CD8-positive, alpha-beta memory T cell (primary cell): Measurements from ENCODE around the gene RAI1. TPM values are rescaled to one million over a fixed set of nuclear protein-coding genes. Genes with fewer than 3 reads are reported as not detected.

Experiments
- CTCF ChIA-PET: fragments of 350-600 bp; sonication (Branson Sonifier 250); formaldehyde crosslinking; loops from one replicate; lab custom pipeline; 2021; ENCODE audit warnings: antibody characterized with exemption; lab: Charles Lee
- POLR2A ChIA-PET: fragments of 350-600 bp; sonication (Branson Sonifier 250); formaldehyde crosslinking; loops from one replicate; lab custom pipeline; 2021; ENCODE audit warnings: antibody characterized with exemption; lab: Charles Lee
- DNase-seq, 5 donors: peaks; one replicate each; pipeline versions ENCODE4 v3.0.0 to v3.0.0-alpha.2; 2020 to 2022; ENCODE audit warnings: mixed read lengths in 1 of 5
- H3K27ac ChIP-seq: one replicate; pipeline ENCODE4 v1.7.0; 2013; ENCODE audit warnings: low read depth, mild to moderate bottlenecking, low read length, moderate library complexity
- H3K27me3 ChIP-seq: 2 replicates; pipeline ENCODE4 v1.7.0; 2013; ENCODE audit warnings: low read length, mild to moderate bottlenecking; ENCODE audit not compliant: insufficient read depth, poor library complexity, severe bottlenecking
- H3K36me3 ChIP-seq: 2 replicates; pipeline ENCODE4 v1.7.0; 2013; ENCODE audit warnings: mild to moderate bottlenecking, low read length, moderate library complexity; ENCODE audit not compliant: insufficient read depth
- H3K4me1 ChIP-seq: 2 replicates; pipeline ENCODE4 v1.7.0; 2013; ENCODE audit warnings: mild to moderate bottlenecking, low read length, moderate library complexity; ENCODE audit not compliant: insufficient read depth
- H3K4me3 ChIP-seq: 2 replicates; pipeline ENCODE4 v1.7.0; 2013; ENCODE audit warnings: mild to moderate bottlenecking, low read length
- H3K9me3 ChIP-seq: 2 replicates; pipeline ENCODE4 v1.7.0; 2013; ENCODE audit warnings: mild to moderate bottlenecking, low read length
- H3K27ac Mint-ChIP-seq, 8 donors: one replicate each; pipeline ENCODE4 v1.8.0; 2020 to 2021; ENCODE audit warnings: mixed read lengths in 8 of 8, mild to moderate bottlenecking in 6 of 8, inconsistent platforms in 3 of 8, moderate library complexity in 3 of 8
- H3K27me3 Mint-ChIP-seq, 2 donors: one replicate each; pipeline ENCODE4 v1.8.0; 2020 to 2021; ENCODE audit warnings: mixed read lengths in 2 of 2, mild to moderate bottlenecking in 1 of 2, moderate library complexity in 1 of 2
- H3K36me3 Mint-ChIP-seq, 3 donors: one replicate each; pipeline ENCODE4 v1.8.0; 2020 to 2021; ENCODE audit warnings: mixed read lengths in 3 of 3, inconsistent platforms in 1 of 3, mild to moderate bottlenecking in 1 of 3
- H3K4me1 Mint-ChIP-seq, 3 donors: one replicate each; pipeline ENCODE4 v1.8.0; 2020 to 2021; ENCODE audit warnings: mixed read lengths in 3 of 3, inconsistent platforms in 1 of 3, mild to moderate bottlenecking in 1 of 3
- H3K4me3 Mint-ChIP-seq, 7 donors: one replicate each; pipeline ENCODE4 v1.8.0; 2020 to 2021; ENCODE audit warnings: mixed read lengths in 7 of 7, mild to moderate bottlenecking in 6 of 7, moderate library complexity in 4 of 7, inconsistent platforms in 2 of 7
- H3K9me3 Mint-ChIP-seq, 5 donors: one replicate each; pipeline ENCODE4 v1.8.0; 2020 to 2022; ENCODE audit warnings: mixed read lengths in 5 of 5, mild to moderate bottlenecking in 3 of 5, moderate library complexity in 2 of 5, inconsistent platforms in 1 of 5
- polyA plus RNA-seq: library from polyadenylated mRNA; unstranded; fragments of 300-500 nt; fragmentation: Illumina TruSeq; gene quantifications from one replicate; pipeline ENCODE4 v1.2.3, GENCODE V29; 2021
- total RNA-seq, 2 experiments: library from RNA; stranded (reverse); gene quantifications; one replicate each; pipeline ENCODE4 v1.2.3, GENCODE V29; 2021

RAI1 gene
- total and polyA plus RNA-seq, 3 experiments from 2014 or later = 5.6 to 20.2 (median 19.7) TPM

GRCh38 chr17:17855976-17856375 lies 174.7 kb downstream of the RAI1 start:
- peak overlapping the region in 1 of 8 donors; percentile 66 for H3K27ac Mint-ChIP-seq
- POLR2A ChIA-PET = interaction anchor here (0.7 kb wide), 1 partner anchor 18 kb away, joined by 3 read pairs; no protein-coding TSS in a partner anchor
- no peak overlapping the region for H3K27ac ChIP-seq
- H3K36me3 Mint-ChIP-seq = peaks cover 0 to 5% (median 4%) of the 10 kb centered on the region in 3 donors
- H3K9me3 Mint-ChIP-seq = no peaks in the 10 kb centered on the region
- H3K27me3 ChIP-seq = no peaks in the 10 kb centered on the region
- peaks cover 46% of the 10 kb centered on the region for H3K4me1 ChIP-seq
- H3K4me3 ChIP-seq = no peak overlapping the region
- H3K27me3 Mint-ChIP-seq = no peaks in the 10 kb centered on the region
- CTCF ChIA-PET = interaction anchor here (10.6 kb wide), 1 partner anchor 43 kb away, joined by 116 read pairs; no protein-coding TSS in a partner anchor
- no peak for DNase-seq
- peaks cover 12 to 38% (median 31%) of the 10 kb centered on the region in 3 donors for H3K4me1 Mint-ChIP-seq
- H3K9me3 ChIP-seq = no peaks in the 10 kb centered on the region
- no peaks in the 10 kb centered on the region for H3K36me3 ChIP-seq
- no peak overlapping the region for H3K4me3 Mint-ChIP-seq

- Histone ChIP-seq H3K27ac (no peak overlapping the region), H3K4me1 (peaks cover 42% of the 10 kb centered on the region), H3K4me3 (no peak overlapping the region), H3K36me3 (no peaks in the 10 kb centered on the region), H3K27me3 (no peaks in the 10 kb centered on the region), H3K9me3 (no peaks in the 10 kb centered on the region)
- Mint-ChIP-seq H3K36me3 (peaks cover 0 to 8% (median 4%) of the 10 kb centered on the region in 3 donors), H3K27ac (peak overlapping the region in 1 of 8 donors; percentile 77), H3K27me3 (no peaks in the 10 kb centered on the region), H3K4me1 (peaks cover 9 to 33% (median 27%) of the 10 kb centered on the region in 3 donors), H3K9me3 (no peaks in the 10 kb centered on the region), H3K4me3 (no peak overlapping the region)
- no peak for DNase-seq
- CTCF ChIA-PET = interaction anchor here (10.6 kb wide), 1 partner anchor 44 kb away, joined by 116 read pairs; no protein-coding TSS in a partner anchor
- POLR2A ChIA-PET = interaction anchor here (0.7 kb wide), 1 partner anchor 19 kb away, joined by 3 read pairs; no protein-coding TSS in a partner anchor
Observed at GRCh38 chr17:17856386-17856785, 175.1 kb downstream of the RAI1 start.

GRCh38 chr17:17857496-17857895 lies 176.2 kb downstream of the RAI1 start:
- peaks cover 31% of the 10 kb centered on the region for H3K4me1 ChIP-seq
- DNase-seq = no peak
- H3K27ac ChIP-seq = no peak overlapping the region
- H3K4me3 Mint-ChIP-seq = no peak overlapping the region
- H3K9me3 Mint-ChIP-seq = no peaks in the 10 kb centered on the region
- H3K9me3 ChIP-seq = no peaks in the 10 kb centered on the region
- peaks cover 0 to 11% (median 1%) of the 10 kb centered on the region in 3 donors for H3K36me3 Mint-ChIP-seq
- H3K27ac Mint-ChIP-seq = peak overlapping the region in 1 of 8 donors; percentile 72
- POLR2A ChIA-PET = no interaction called here
- no peak overlapping the region for H3K4me3 ChIP-seq
- CTCF ChIA-PET = interaction anchor here (0.9 to 10.6 kb wide), 4 partner anchors 21 to 177 kb away, joined by 3 to 116 read pairs (median 4); partner anchors contain the start of genes RAI1 and SREBF1
- H3K36me3 ChIP-seq = no peaks in the 10 kb centered on the region
- no peaks in the 10 kb centered on the region for H3K27me3 Mint-ChIP-seq
- H3K27me3 ChIP-seq = no peaks in the 10 kb centered on the region
- H3K4me1 Mint-ChIP-seq = peaks cover 2 to 24% (median 17%) of the 10 kb centered on the region in 3 donors

- Histone ChIP-seq H3K27ac (no peak overlapping the region), H3K36me3 (no peaks in the 10 kb centered on the region), H3K4me3 (no peak overlapping the region), H3K4me1 (peaks cover 37% of the 10 kb centered on the region), H3K27me3 (no peaks in the 10 kb centered on the region), H3K9me3 (no peaks in the 10 kb centered on the region)
- DNase-seq = peak; percentile 60 to 79 (median 62)
- no peak overlapping the region for H3K27ac Mint-ChIP-seq
- no peaks in the 10 kb centered on the region for H3K27me3 Mint-ChIP-seq
- no peak overlapping the region for H3K4me3 Mint-ChIP-seq
- H3K9me3 Mint-ChIP-seq = no peaks in the 10 kb centered on the region
- CTCF ChIA-PET = interaction anchor here (0.8 to 10.6 kb wide), 17 partner anchors 11 to 181 kb away, joined by 3 to 116 read pairs (median 4); no protein-coding TSS in a partner anchor
- peaks cover 11 to 31% (median 29%) of the 10 kb centered on the region in 3 donors for H3K4me1 Mint-ChIP-seq
- H3K36me3 Mint-ChIP-seq = peaks cover 0 to 14% (median 1%) of the 10 kb centered on the region in 3 donors
- POLR2A ChIA-PET = no interaction called here
Observed at GRCh38 chr17:17859909-17860765, 178.9 kb downstream of the RAI1 start.

GRCh38 chr17:17860766-17861107 lies 179.5 kb downstream of the RAI1 start:
- H3K9me3 ChIP-seq = no peaks in the 10 kb centered on the region
- H3K4me3 ChIP-seq = no peak overlapping the region
- no peaks in the 10 kb centered on the region for H3K27me3 ChIP-seq
- Mint-ChIP-seq H3K27me3 (no peaks in the 10 kb centered on the region), H3K4me3 (no peak overlapping the region), H3K27ac (peak overlapping the region in 3 of 8 donors; percentile 67 to 84 (median 81)), H3K4me1 (peaks cover 11 to 27% (median 23%) of the 10 kb centered on the region in 3 donors), H3K36me3 (peaks cover 0 to 14% (median 1%) of the 10 kb centered on the region in 3 donors), H3K9me3 (no peaks in the 10 kb centered on the region)
- ChIA-PET CTCF (interaction anchor here (0.8 to 10.6 kb wide), 16 partner anchors 11 to 181 kb away, joined by 3 to 116 read pairs (median 5); no protein-coding TSS in a partner anchor), POLR2A (no interaction called here)
- H3K4me1 ChIP-seq = peaks cover 32% of the 10 kb centered on the region
- no peak for DNase-seq
- H3K36me3 ChIP-seq = no peaks in the 10 kb centered on the region
- no peak overlapping the region for H3K27ac ChIP-seq

Other genes starting within 250 kb of the RAI1 start
- 10 to 100 TPM; 13.5 to 13.8 TPM for gene MED9, start 204.5 kb upstream of the RAI1 start, total RNA-seq
- 17.9 TPM for gene MED9, start 204.5 kb upstream of the RAI1 start, polyA plus RNA-seq
- 1 to 10 TPM; 1.0 to 1.1 TPM for gene RASD1, start 185.1 kb upstream of the RAI1 start, total RNA-seq
- gene RASD1, start 185.1 kb upstream of the RAI1 start, polyA plus RNA-seq = 1.0 TPM
- gene PEMT, start 89.8 kb upstream of the RAI1 start, total RNA-seq = 10 to 100 TPM; 31.9 to 42.1 TPM
- 34.6 TPM for gene PEMT, start 89.8 kb upstream of the RAI1 start, polyA plus RNA-seq
- gene SREBF1, start 155.5 kb downstream of the RAI1 start, total RNA-seq = 10 to 100 TPM; 27.2 to 29.6 TPM
- 16.4 TPM for gene SREBF1, start 155.5 kb downstream of the RAI1 start, polyA plus RNA-seq